ENCODE measurements around the gene CAMK2B. TPM values are rescaled to one million over a fixed set of nuclear protein-coding genes. Genes with fewer than 3 reads are reported as not detected.

The CAMK2B gene
- total RNA-seq, 1 donor from 2014 or later: 0.09 TPM

Other genes starting within 250 kb of the CAMK2B start
- gene POLM, start 243.1 kb downstream of the CAMK2B start, total RNA-seq (ENCODE audit: low replicate concordance): 5.9 and 16.4 TPM in 2 replicates
- 4.5 and 16.7 TPM in 2 replicates for gene AEBP1, start 221.2 kb downstream of the CAMK2B start, total RNA-seq (ENCODE audit: low replicate concordance)
- 126 and 232 TPM in 2 replicates for gene POLD2, start 202.0 kb downstream of the CAMK2B start, total RNA-seq (ENCODE audit: low replicate concordance)
- gene MYL7, start 184.3 kb downstream of the CAMK2B start, total RNA-seq (ENCODE audit: low replicate concordance): not detected in 2 replicates
- 0.15 TPM in 1 of 2 replicates, not detected in the other for gene GCK, start 136.2 kb downstream of the CAMK2B start, total RNA-seq (ENCODE audit: low replicate concordance)
- 43.8 and 69.2 TPM in 2 replicates for gene YKT6, start 124.6 kb downstream of the CAMK2B start, total RNA-seq (ENCODE audit: low replicate concordance)
- 35.4 and 42.4 TPM in 2 replicates for gene NUDCD3, start 165.1 kb upstream of the CAMK2B start, total RNA-seq (ENCODE audit: low replicate concordance)
- gene NPC1L1, start 215.7 kb upstream of the CAMK2B start, total RNA-seq (ENCODE audit: low replicate concordance): 0.09 TPM in 1 of 2 replicates, not detected in the other
- 61.0 and 67.5 TPM in 2 replicates for gene DDX56, start 248.3 kb upstream of the CAMK2B start, total RNA-seq (ENCODE audit: low replicate concordance)